Measurements from ENCODE around the gene DSCAML1.
A peak's percentile ranks its signal among the peaks of the same experiment; 100 is the strongest.

DSCAML1 gene

DNA sequence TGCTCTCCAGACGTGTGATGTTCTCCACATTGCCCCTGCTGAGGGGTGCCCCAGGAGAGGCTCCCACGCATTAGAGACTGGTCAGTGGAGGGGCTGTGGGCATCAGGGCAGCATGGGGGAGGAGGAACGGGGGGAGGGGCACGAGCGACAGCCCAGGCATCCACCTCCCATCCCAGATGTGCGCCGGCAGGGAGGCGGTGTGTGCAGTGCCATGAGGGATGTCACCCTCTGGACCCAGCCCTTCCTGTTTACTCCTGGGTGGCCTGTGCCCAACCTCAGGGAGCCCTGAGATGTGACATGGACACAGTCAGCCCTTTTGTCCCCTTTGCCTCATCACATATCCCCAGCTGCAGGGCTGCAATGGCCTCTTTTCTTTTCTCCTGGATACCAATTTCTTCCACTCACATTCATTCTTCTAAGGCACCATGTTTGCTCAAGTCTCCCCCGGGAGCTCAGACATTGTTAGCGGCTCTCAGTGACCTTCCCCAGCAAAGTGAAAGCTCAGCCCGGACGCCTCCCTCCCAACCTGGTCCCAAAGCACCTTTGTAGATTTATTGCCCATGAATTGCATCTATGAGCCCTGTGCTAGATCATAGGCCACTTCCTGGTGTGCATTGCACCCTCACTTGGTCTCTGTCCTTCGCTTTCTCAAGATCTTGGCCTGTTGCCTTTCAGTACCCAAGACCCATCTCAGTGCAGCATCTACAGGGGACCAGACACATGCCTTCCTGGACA lies 318.7 kb downstream of the DSCAML1 start:
- Histone ChIP-seq H3K36me3 (replicated peaks in 1 of 2; ENCODE audit: control insufficient read depth in 2 of 2, insufficient read depth in 2 of 2, low read length in 2 of 2) (no peaks in the 10 kb centered on the region), H3K18ac (ENCODE audit: low read length) (no peak overlapping the region), H3K4ac (ENCODE audit: low read length) (no peak overlapping the region), H2BK120ac (ENCODE audit: low read depth, low read length) (no peak overlapping the region), H4K91ac (ENCODE audit: low read depth, low read length, poor library complexity) (no peak overlapping the region), H3K4me3 (ENCODE audit: low read length in 2 of 2) (peak overlapping the region in 1 of 2 donors; percentile 12), H2BK12ac (ENCODE audit: low read length) (peak overlapping the region; percentile 52), H3K14ac (ENCODE audit: low read length) (no peak overlapping the region), H2AFZ (ENCODE audit: low read length) (no peak overlapping the region), H3K4me2 (ENCODE audit: insufficient read depth, low read length, poor library complexity, severe bottlenecking) (no peak overlapping the region), H3K4me1 (ENCODE audit: control insufficient read depth in 2 of 2, insufficient read depth in 1 of 2, low read depth in 1 of 2, low read length in 2 of 2) (peaks cover 3 to 8% of the 10 kb centered on the region in 2 donors), H2BK5ac (ENCODE audit: low read length) (no peak overlapping the region), H4K8ac (ENCODE audit: low read depth, low read length) (peak overlapping the region; percentile 29), H3K23ac (ENCODE audit: low read depth, low read length, poor library complexity) (peak overlapping the region; percentile 34), H3K9ac (ENCODE audit: low read depth, low read length, poor library complexity) (no peak overlapping the region), H3K9me3 (replicated peaks in 1 of 2; ENCODE audit: control insufficient read depth in 2 of 2, insufficient read depth in 1 of 2, low read depth in 1 of 2, low read length in 2 of 2) (peaks cover 0 to 2% of the 10 kb centered on the region in 2 donors), H3K27me3 (ENCODE audit: control insufficient read depth in 3 of 3, insufficient read depth in 3 of 3, low read depth in 1 of 3, low read length in 3 of 3) (peaks cover 0 to 9% (median 0%) of the 10 kb centered on the region in 3 experiments), H3K27ac (replicated peaks; ENCODE audit: low read length) (no peak overlapping the region), H3K79me1 (ENCODE audit: low read depth, low read length) (no peaks in the 10 kb centered on the region), H2BK15ac (ENCODE audit: low read length) (peak overlapping the region; percentile 44), H2AK5ac (ENCODE audit: low read depth, low read length) (no peak overlapping the region)
- WGBS, 2 donors (ENCODE audit: extremely low coverage in 2 of 2, insufficient read length in 2 of 2, insufficient replicate concordance in 1 of 2), result no CpG with 5 or more reads among the region's 13 CpGs
- DNase-seq (ENCODE audit: low spot score), result no peak

DNA sequence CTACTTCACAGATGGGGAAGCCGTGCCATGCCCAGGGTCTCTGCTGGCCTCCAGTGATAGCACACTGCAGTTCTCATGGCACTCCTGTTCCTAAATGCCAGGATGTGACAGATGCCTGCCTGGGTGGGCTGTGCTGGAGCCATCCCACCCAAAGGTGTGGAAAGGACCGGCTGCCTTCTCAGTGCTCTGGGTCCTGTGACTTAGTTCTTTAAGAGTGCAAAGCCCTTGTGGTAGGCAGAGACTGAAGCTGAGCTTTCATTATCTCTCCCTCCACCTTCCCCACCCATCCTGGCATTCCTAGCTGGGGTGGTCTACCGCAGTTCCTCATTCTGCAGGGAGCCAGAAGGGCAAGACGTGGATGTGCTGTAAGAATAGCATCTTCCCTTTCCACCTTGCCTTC lies 319.3 kb downstream of the DSCAML1 start:
- peaks cover 0 to 10% (median 0%) of the 10 kb centered on the region in 3 experiments for H3K27me3 ChIP-seq (ENCODE audit: control insufficient read depth in 3 of 3, insufficient read depth in 3 of 3, low read depth in 1 of 3, low read length in 3 of 3)
- H3K4ac ChIP-seq (ENCODE audit: low read length), result no peak overlapping the region
- no peak overlapping the region for H4K8ac ChIP-seq (ENCODE audit: low read depth, low read length)
- no peak overlapping the region for H3K23ac ChIP-seq (ENCODE audit: low read depth, low read length, poor library complexity)
- no peak overlapping the region for H2BK5ac ChIP-seq (ENCODE audit: low read length)
- H3K9me3 ChIP-seq (replicated peaks in 1 of 2; ENCODE audit: control insufficient read depth in 2 of 2, insufficient read depth in 1 of 2, low read depth in 1 of 2, low read length in 2 of 2), result peaks cover 0 to 2% of the 10 kb centered on the region in 2 donors
- H4K91ac ChIP-seq (ENCODE audit: low read depth, low read length, poor library complexity), result no peak overlapping the region
- H3K9ac ChIP-seq (ENCODE audit: low read depth, low read length, poor library complexity), result no peak overlapping the region
- no peaks in the 10 kb centered on the region for H3K36me3 ChIP-seq (replicated peaks in 1 of 2; ENCODE audit: control insufficient read depth in 2 of 2, insufficient read depth in 2 of 2, low read length in 2 of 2)
- WGBS, 2 donors (ENCODE audit: extremely low coverage in 2 of 2, insufficient read length in 2 of 2, insufficient replicate concordance in 1 of 2), result no CpG with 5 or more reads among the region's 4 CpGs
- H3K4me2 ChIP-seq (ENCODE audit: insufficient read depth, low read length, poor library complexity, severe bottlenecking), result no peak overlapping the region
- H3K4me1 ChIP-seq (ENCODE audit: control insufficient read depth in 2 of 2, insufficient read depth in 1 of 2, low read depth in 1 of 2, low read length in 2 of 2), result peaks cover 1 to 5% of the 10 kb centered on the region in 2 donors
- no peak for DNase-seq (ENCODE audit: low spot score)
- no peak overlapping the region for H2AK5ac ChIP-seq (ENCODE audit: low read depth, low read length)
- H3K14ac ChIP-seq (ENCODE audit: low read length), result no peak overlapping the region
- no peak overlapping the region for H2BK15ac ChIP-seq (ENCODE audit: low read length)
- H3K79me1 ChIP-seq (ENCODE audit: low read depth, low read length), result no peaks in the 10 kb centered on the region
- no peak overlapping the region for H2AFZ ChIP-seq (ENCODE audit: low read length)
- no peak overlapping the region for H3K18ac ChIP-seq (ENCODE audit: low read length)
- peak overlapping the region; percentile 52 for H2BK12ac ChIP-seq (ENCODE audit: low read length)
- H2BK120ac ChIP-seq (ENCODE audit: low read depth, low read length), result no peak overlapping the region
- peak overlapping the region in 1 of 2 donors; percentile 12 for H3K4me3 ChIP-seq (ENCODE audit: low read length in 2 of 2)
- no peak overlapping the region for H3K27ac ChIP-seq (replicated peaks; ENCODE audit: low read length)

DNA sequence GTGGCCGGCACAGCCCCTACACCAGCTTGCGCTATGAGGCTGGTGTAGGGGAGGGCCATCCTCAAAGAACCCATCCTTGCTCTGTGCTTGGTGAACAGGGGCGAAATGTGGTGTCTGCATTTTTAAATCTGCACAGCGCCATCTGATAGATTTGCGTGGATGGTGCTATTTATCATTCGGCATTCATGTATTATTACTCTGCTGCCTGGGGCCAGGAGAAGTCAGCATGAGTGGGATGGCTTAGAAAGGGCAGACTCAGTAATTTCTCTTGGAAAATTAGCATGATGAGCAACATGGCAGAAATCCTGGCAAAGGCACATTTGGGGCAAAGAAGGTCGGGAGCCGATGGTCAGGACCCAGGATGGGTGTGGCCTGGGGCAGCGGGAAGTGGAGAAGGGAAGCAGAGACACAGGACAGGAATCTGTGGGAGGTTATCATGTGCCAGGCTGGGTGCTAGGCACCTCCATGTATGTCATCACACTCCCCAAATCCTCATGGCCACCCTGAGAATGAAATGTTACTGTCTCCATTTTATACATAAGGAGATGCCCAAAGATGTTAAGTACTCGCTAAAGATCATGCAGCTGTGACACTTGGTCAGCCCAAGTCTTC lies 320.4 kb downstream of the DSCAML1 start:
- Histone ChIP-seq H3K14ac (ENCODE audit: low read length) (no peak overlapping the region), H4K91ac (ENCODE audit: low read depth, low read length, poor library complexity) (no peak overlapping the region), H3K4me2 (ENCODE audit: insufficient read depth, low read length, poor library complexity, severe bottlenecking) (no peak overlapping the region), H3K4ac (ENCODE audit: low read length) (no peak overlapping the region), H3K27me3 (ENCODE audit: control insufficient read depth in 3 of 3, insufficient read depth in 3 of 3, low read depth in 1 of 3, low read length in 3 of 3) (peaks cover 0 to 19% (median 0%) of the 10 kb centered on the region in 3 experiments), H3K4me3 (ENCODE audit: low read length in 2 of 2) (no peak overlapping the region), H4K8ac (ENCODE audit: low read depth, low read length) (no peak overlapping the region), H2BK15ac (ENCODE audit: low read length) (no peak overlapping the region), H2BK120ac (ENCODE audit: low read depth, low read length) (no peak overlapping the region), H2BK5ac (ENCODE audit: low read length) (no peak overlapping the region), H3K18ac (ENCODE audit: low read length) (no peak overlapping the region), H3K27ac (replicated peaks; ENCODE audit: low read length) (no peak overlapping the region), H3K9ac (ENCODE audit: low read depth, low read length, poor library complexity) (no peak overlapping the region), H3K79me1 (ENCODE audit: low read depth, low read length) (no peaks in the 10 kb centered on the region), H2BK12ac (ENCODE audit: low read length) (no peak overlapping the region), H3K23ac (ENCODE audit: low read depth, low read length, poor library complexity) (no peak overlapping the region), H3K4me1 (ENCODE audit: control insufficient read depth in 2 of 2, insufficient read depth in 1 of 2, low read depth in 1 of 2, low read length in 2 of 2) (peaks cover 0 to 5% of the 10 kb centered on the region in 2 donors), H2AK5ac (ENCODE audit: low read depth, low read length) (no peak overlapping the region), H3K9me3 (replicated peaks in 1 of 2; ENCODE audit: control insufficient read depth in 2 of 2, insufficient read depth in 1 of 2, low read depth in 1 of 2, low read length in 2 of 2) (peaks cover 0 to 2% of the 10 kb centered on the region in 2 donors), H2AFZ (ENCODE audit: low read length) (no peak overlapping the region), H3K36me3 (replicated peaks in 1 of 2; ENCODE audit: control insufficient read depth in 2 of 2, insufficient read depth in 2 of 2, low read length in 2 of 2) (no peaks in the 10 kb centered on the region)
- DNase-seq (ENCODE audit: low spot score), result no peak
- no CpG with 5 or more reads among the region's 10 CpGs for WGBS, 2 donors (ENCODE audit: extremely low coverage in 2 of 2, insufficient read length in 2 of 2, insufficient replicate concordance in 1 of 2)
